ENCODE results near the gene MARCHF10. TPM values are rescaled to one million over a fixed set of nuclear protein-coding genes. Genes with fewer than 3 reads are reported as not detected.
"Not testable (repeated sequence)": the region's sequence is repeated elsewhere in the genome, so short reads cannot be mapped to it uniquely, and the experiment has no call there.

Gene MARCHF10
- total RNA-seq, 2 donors from 2014 or later = under 0.01 TPM; not detected in 1

DNA sequence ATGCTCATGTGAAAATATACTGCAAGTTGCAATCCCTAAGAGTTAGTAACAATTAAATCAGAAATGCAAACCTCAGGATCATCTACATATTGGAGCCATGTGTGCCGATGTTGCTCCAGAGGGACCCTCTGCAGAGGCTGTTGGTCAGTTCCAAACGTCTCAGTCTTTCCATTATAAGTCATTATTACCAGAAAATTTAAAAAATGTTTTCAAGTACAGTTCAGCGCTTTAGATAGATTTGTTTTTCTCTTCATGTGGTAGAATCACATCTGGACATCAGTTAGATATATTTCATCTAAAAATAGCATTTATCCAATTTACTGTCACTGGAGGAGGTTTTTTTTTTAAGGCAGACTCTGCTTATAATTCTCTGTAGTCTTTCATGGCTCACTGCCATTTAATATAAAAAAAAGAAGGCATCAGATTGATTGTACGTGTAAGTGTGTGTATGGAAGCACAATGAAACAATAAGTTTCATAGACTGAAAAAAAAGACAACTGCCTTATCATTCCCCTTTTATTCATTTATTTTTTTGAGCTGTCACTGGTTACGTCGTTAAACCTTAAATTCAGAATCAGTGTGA lies 46.1 kb upstream of the MARCHF10 start:
- intact Hi-C loops (cut with DNase I) = no loop called here
- no peak overlapping the region for H3K27ac ChIP-seq
- H3K4me1 ChIP-seq = no peaks in the 10 kb centered on the region
- TF ChIP-seq, protein P1, sequence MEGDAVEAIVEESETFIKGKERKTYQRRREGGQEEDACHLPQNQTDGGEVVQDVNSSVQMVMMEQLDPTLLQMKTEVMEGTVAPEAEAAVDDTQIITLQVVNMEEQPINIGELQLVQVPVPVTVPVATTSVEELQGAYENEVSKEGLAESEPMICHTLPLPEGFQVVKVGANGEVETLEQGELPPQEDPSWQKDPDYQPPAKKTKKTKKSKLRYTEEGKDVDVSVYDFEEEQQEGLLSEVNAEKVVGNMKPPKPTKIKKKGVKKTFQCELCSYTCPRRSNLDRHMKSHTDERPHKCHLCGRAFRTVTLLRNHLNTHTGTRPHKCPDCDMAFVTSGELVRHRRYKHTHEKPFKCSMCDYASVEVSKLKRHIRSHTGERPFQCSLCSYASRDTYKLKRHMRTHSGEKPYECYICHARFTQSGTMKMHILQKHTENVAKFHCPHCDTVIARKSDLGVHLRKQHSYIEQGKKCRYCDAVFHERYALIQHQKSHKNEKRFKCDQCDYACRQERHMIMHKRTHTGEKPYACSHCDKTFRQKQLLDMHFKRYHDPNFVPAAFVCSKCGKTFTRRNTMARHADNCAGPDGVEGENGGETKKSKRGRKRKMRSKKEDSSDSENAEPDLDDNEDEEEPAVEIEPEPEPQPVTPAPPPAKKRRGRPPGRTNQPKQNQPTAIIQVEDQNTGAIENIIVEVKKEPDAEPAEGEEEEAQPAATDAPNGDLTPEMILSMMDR (IDR thresholded peaks at IDR 0.05) = no peak
- no peak for TF ChIP-seq POLR2A (IDR thresholded peaks at IDR 0.05)
- no peaks in the 10 kb centered on the region for H3K36me3 ChIP-seq (replicated peaks in 1 of 2; ENCODE audit: insufficient read depth in 1 of 2, low read depth in 2 of 2)
- ATAC-seq (no peak), DNase-seq (no peak)
- H3K9me3 ChIP-seq = no peaks in the 10 kb centered on the region
- H3K4me3 ChIP-seq = no peak overlapping the region
- no peaks in the 10 kb centered on the region for H3K27me3 ChIP-seq
- WGBS, 2 donors = 56 to 66% methylated on average over 6 of the region's 6 CpGs

DNA sequence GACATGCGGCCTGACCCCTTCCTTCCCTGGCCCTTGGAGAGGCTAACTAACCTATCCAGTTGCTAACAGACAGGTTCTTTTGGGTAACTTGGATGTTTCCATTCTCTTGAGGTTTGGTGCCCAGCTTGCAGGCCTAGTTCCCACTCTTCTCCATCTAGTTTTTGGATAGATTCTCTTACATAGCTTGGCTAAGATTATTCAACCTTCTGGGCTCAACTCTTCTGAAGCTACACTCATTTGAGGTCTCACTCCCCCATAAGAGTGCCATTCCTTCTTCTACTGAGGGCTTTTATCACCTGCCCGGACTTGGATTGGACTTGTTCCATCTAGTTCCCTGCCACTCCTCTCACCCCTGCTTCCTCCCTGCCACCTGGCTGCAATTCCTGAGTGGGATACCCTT lies 44.1 kb upstream of the MARCHF10 start:
- H3K27ac ChIP-seq = no peak overlapping the region
- no peaks in the 10 kb centered on the region for H3K9me3 ChIP-seq
- TF ChIP-seq, protein P1 (IDR thresholded peaks at IDR 0.05) = no peak
- DNase-seq (no peak), ATAC-seq (no peak)
- H3K36me3 ChIP-seq (replicated peaks in 1 of 2; ENCODE audit: insufficient read depth in 1 of 2, low read depth in 2 of 2) = no peaks in the 10 kb centered on the region
- H3K4me1 ChIP-seq = no peaks in the 10 kb centered on the region
- intact Hi-C loops (cut with DNase I) = no loop called here
- 83 to 84% methylated on average over 2 of the region's 2 CpGs for WGBS, 2 donors
- H3K27me3 ChIP-seq = no peaks in the 10 kb centered on the region
- no peak overlapping the region for H3K4me3 ChIP-seq

DNA sequence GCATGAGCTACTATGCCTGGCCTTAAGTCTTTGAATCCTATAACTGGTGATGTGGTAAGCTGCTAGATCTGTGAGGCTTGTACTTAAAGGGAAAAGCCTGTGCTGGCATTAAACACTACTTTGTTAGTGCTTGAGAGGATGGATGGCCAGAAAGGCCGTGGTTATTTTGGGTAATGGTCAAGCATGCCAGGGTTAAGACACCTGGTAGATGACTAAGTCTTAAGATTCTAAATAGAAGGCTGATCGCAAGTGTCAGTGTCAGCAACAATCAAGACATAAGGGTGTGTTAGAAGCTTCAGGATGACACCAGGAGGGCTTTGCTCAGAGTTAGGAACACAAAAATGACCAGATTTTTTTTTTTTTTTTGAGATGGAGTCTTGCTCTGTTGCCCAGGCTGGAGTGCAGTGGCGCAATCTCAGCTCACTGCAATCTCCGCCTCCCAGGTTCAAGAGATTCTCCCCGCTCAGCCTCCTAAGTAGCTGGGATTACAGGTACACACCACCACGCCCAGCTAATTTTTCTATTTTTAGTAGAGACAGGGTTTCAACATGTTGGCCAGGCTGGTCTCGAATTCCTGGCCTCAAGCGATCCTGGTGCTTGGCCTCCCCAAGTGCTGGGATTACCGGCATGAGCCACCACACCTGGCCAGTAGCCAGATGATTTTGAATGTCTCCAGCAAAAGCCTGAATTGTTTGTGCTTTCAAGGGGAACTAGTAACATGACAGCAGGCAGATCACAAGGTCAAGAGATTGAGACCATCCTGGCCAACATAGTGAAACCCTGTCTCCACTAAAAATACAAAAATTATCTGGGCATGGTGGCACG lies 41.7 kb upstream of the MARCHF10 start:
- H3K27ac ChIP-seq; H3K4me3 ChIP-seq; H3K9me3 ChIP-seq; H3K36me3 ChIP-seq (replicated peaks in 1 of 2; ENCODE audit: insufficient read depth in 1 of 2, low read depth in 2 of 2); H3K27me3 ChIP-seq; DNase-seq; H3K4me1 ChIP-seq; intact Hi-C loops (cut with DNase I); ATAC-seq: not testable (repeated sequence)
- WGBS, 2 donors = 84 to 85% methylated on average over 10 of the region's 10 CpGs

DNA sequence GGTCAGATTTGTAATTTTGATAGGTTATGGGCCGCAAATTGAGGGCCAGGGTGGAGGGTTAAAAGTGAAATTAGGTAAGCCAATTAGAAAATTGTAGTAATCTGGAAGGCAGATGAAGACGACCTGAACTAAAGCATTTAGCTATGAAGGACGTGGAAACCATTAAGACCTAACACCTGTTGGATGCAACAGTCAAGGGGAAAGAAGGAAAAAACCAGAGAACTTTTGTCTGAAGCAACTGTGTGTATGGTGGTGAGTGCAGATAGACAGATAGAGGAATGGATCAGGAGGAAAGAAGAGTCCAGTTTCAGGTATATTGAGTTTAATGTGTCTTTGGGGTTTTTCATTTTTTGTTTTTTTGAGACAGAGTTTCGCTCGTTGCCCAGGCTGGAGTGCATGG lies 40.2 kb upstream of the MARCHF10 start:
- 76 to 79% methylated on average over 5 of the region's 5 CpGs for WGBS, 2 donors
- intact Hi-C loops (cut with DNase I) = no loop called here
- no peaks in the 10 kb centered on the region for H3K9me3 ChIP-seq

DNA sequence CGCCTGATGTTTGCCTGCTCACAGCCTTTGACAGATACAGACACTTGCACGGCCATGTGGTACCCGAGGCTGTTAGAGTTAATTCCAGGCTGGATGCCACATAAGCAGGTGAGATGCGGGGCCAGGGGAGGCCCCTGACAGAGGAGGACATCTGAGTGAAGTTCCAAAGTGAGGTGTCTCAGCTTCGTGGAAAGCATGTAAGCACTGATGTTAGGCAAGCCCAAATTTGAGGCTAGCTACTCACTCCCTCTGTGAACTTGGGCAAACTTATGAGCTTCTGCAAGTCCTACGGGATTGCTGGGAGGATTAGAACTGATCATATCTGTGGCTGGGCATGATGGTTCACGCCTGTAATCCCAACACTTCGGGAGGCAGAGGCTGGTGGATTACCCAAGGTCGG lies 39.3 kb upstream of the MARCHF10 start:
- H3K9me3 ChIP-seq = no peaks in the 10 kb centered on the region
- 56 to 62% methylated on average over 9 of the region's 9 CpGs for WGBS, 2 donors
- H3K4me1 ChIP-seq = no peaks in the 10 kb centered on the region
- no peak for ATAC-seq
- DNase-seq = no peak
- no peaks in the 10 kb centered on the region for H3K36me3 ChIP-seq (replicated peaks in 1 of 2; ENCODE audit: insufficient read depth in 1 of 2, low read depth in 2 of 2)
- no peak overlapping the region for H3K4me3 ChIP-seq
- H3K27me3 ChIP-seq = no peaks in the 10 kb centered on the region
- H3K27ac ChIP-seq = no peak overlapping the region
- intact Hi-C loops (cut with DNase I) = no loop called here
- TF ChIP-seq, protein P1 (IDR thresholded peaks at IDR 0.05) = no peak
- TF ChIP-seq POLR2A (IDR thresholded peaks at IDR 0.05) = no peak

More for the DNA sequence above, 40.2 kb upstream of the MARCHF10 start:
- no peaks in the 10 kb centered on the region for H3K27me3 ChIP-seq
- no peaks in the 10 kb centered on the region for H3K36me3 ChIP-seq (replicated peaks in 1 of 2; ENCODE audit: insufficient read depth in 1 of 2, low read depth in 2 of 2)
- ATAC-seq (no peak), DNase-seq (no peak)
- H3K4me1 ChIP-seq = no peaks in the 10 kb centered on the region
- H3K4me3 ChIP-seq = no peak overlapping the region
- H3K27ac ChIP-seq = no peak overlapping the region
- TF ChIP-seq, protein P1 (IDR thresholded peaks at IDR 0.05) = no peak
- no peak for TF ChIP-seq POLR2A (IDR thresholded peaks at IDR 0.05)
